ENCODE measurements around the gene NOLC1. TPM values are rescaled to one million over a fixed set of nuclear protein-coding genes. Genes with fewer than 3 reads are reported as not detected.

The NOLC1 gene
- total RNA-seq, 1 experiment from 2014 or later: 69.9 TPM

- no peak overlapping the region for H3K4me3 ChIP-seq (ENCODE audit: low read length)
- intact Hi-C loops (cut with micrococcal nuclease): no loop called here
- H3K9me2 ChIP-seq (replicated peaks; ENCODE audit: low read length): no peaks in the 10 kb centered on the region
- ChIA-PET POLR2A (ENCODE audit: unreplicated experiment) (no interaction called here), CTCF (no interaction called here)
- no peaks in the 10 kb centered on the region for H3K4me1 ChIP-seq (ENCODE audit: insufficient read depth, low read length)
- H3F3A ChIP-seq (ENCODE audit: low read length, unreplicated experiment): no peaks in the 10 kb centered on the region
- H3K9ac ChIP-seq (ENCODE audit: low read length): no peak overlapping the region
- H3K36me3 ChIP-seq (ENCODE audit: low read depth, low read length): no peaks in the 10 kb centered on the region
- no peaks in the 10 kb centered on the region for H4K20me1 ChIP-seq (ENCODE audit: low read length)
- ATAC-seq: no peak
- H3K9me3 ChIP-seq (ENCODE audit: low read length): no peaks in the 10 kb centered on the region
- H3K27me3 ChIP-seq (ENCODE audit: low read length): no peaks in the 10 kb centered on the region
- H3K27ac ChIP-seq (ENCODE audit: low read length): no peak overlapping the region
- no peak for TF ChIP-seq EZH2phosphoT487 (IDR thresholded peaks at IDR 0.05; ENCODE audit: borderline replicate concordance, low read length)
- TF ChIP-seq EZH2 (IDR thresholded peaks at IDR 0.05; ENCODE audit: low read length, unreplicated experiment): no peak
- no peak for TF ChIP-seq CTCF (conservative IDR thresholded peaks at IDR 0.05; ENCODE audit: low read depth, low read length)
- H2AFZ ChIP-seq (ENCODE audit: low read length): no peak overlapping the region
- no TSS peak for BruUV-seq (replicated peaks)
- no peak for DNase-seq
- no peak overlapping the region for H3K4me2 ChIP-seq (ENCODE audit: low read length)
- H3K79me2 ChIP-seq (ENCODE audit: low read length): no peaks in the 10 kb centered on the region
These were observed 39.8 kb downstream of the NOLC1 start for GRCh38 chr10:102191956-102192355.

GRCh38 chr10:102195296-102195870, 43.2 kb downstream of the NOLC1 start:
- DNase-seq (no peak), ATAC-seq (no peak)
- TF ChIP-seq EZH2 (IDR thresholded peaks at IDR 0.05; ENCODE audit: low read length, unreplicated experiment) (no peak), CTCF (conservative IDR thresholded peaks at IDR 0.05; ENCODE audit: low read depth, low read length) (no peak)
- Histone ChIP-seq H3K36me3 (ENCODE audit: low read depth, low read length) (no peaks in the 10 kb centered on the region), H3K4me1 (ENCODE audit: insufficient read depth, low read length) (0 out of 2 replicates have a peak, but pooled peaks cover 7% of the 10 kb centered on the region), H3K9ac (ENCODE audit: low read length) (no peak overlapping the region), H3K9me3 (ENCODE audit: low read length) (no peaks in the 10 kb centered on the region), H4K20me1 (ENCODE audit: low read length) (no peaks in the 10 kb centered on the region), H3K27me3 (ENCODE audit: low read length) (no peaks in the 10 kb centered on the region), H3F3A (ENCODE audit: low read length, unreplicated experiment) (no peaks in the 10 kb centered on the region), H3K27ac (ENCODE audit: low read length) (no peak overlapping the region), H3K4me3 (ENCODE audit: low read length) (no peak overlapping the region), H3K4me2 (ENCODE audit: low read length) (no peak overlapping the region), H3K9me2 (replicated peaks; ENCODE audit: low read length) (no peaks in the 10 kb centered on the region), H3K79me2 (ENCODE audit: low read length) (no peaks in the 10 kb centered on the region), H2AFZ (ENCODE audit: low read length) (no peak overlapping the region)
- intact Hi-C loops (cut with micrococcal nuclease): no loop called here
- BruUV-seq (replicated peaks): no TSS peak
- CTCF ChIA-PET: no interaction called here
- POLR2A ChIA-PET (ENCODE audit: unreplicated experiment): no interaction called here

GRCh38 chr10:102196893-102197292, 44.7 kb downstream of the NOLC1 start:
- intact Hi-C loops (cut with micrococcal nuclease): no loop called here
- Histone ChIP-seq H3K4me3 (ENCODE audit: low read length) (no peak overlapping the region), H3K36me3 (ENCODE audit: low read depth, low read length) (no peaks in the 10 kb centered on the region), H3K4me2 (ENCODE audit: low read length) (no peak overlapping the region), H3K9me3 (ENCODE audit: low read length) (no peaks in the 10 kb centered on the region), H3K4me1 (ENCODE audit: insufficient read depth, low read length) (0 out of 2 replicates have a peak, but pooled peaks cover 7% of the 10 kb centered on the region), H3K27me3 (ENCODE audit: low read length) (no peaks in the 10 kb centered on the region), H2AFZ (ENCODE audit: low read length) (no peak overlapping the region), H3K79me2 (ENCODE audit: low read length) (no peaks in the 10 kb centered on the region), H3K9me2 (replicated peaks; ENCODE audit: low read length) (no peaks in the 10 kb centered on the region), H3K27ac (ENCODE audit: low read length) (no peak overlapping the region), H3F3A (ENCODE audit: low read length, unreplicated experiment) (no peaks in the 10 kb centered on the region), H3K9ac (ENCODE audit: low read length) (no peak overlapping the region), H4K20me1 (ENCODE audit: low read length) (no peaks in the 10 kb centered on the region)
- TF ChIP-seq EZH2 (IDR thresholded peaks at IDR 0.05; ENCODE audit: low read length, unreplicated experiment): no peak
- no peak for TF ChIP-seq EZH2phosphoT487 (IDR thresholded peaks at IDR 0.05; ENCODE audit: borderline replicate concordance, low read length)
- TF ChIP-seq CTCF (conservative IDR thresholded peaks at IDR 0.05; ENCODE audit: low read depth, low read length): no peak
- ChIA-PET POLR2A (ENCODE audit: unreplicated experiment) (no interaction called here), CTCF (no interaction called here)
- DNase-seq: no peak
- ATAC-seq: no peak
- BruUV-seq (replicated peaks): no TSS peak

Data from PC-3 (cell line).